Loucy (cell line): ENCODE measurements around the gene PSMA8.

ENCODE experiments used
- CTCF ChIP-seq: fragments of 200-600 bp; sonication (generic); conservative IDR thresholded peaks from 2 replicates; pipeline ENCODE4 v1.5.1; 2014; ENCODE audit warnings: mild to moderate bottlenecking, antibody characterized with exemption, low read length
- EZH2phosphoT487 ChIP-seq: fragments of 200-600 bp; IDR thresholded peaks from 2 replicates; pipeline ENCODE4 v1.6.1; 2018; ENCODE audit warnings: antibody characterized with exemption, mild to moderate bottlenecking, moderate library complexity, borderline replicate concordance

- TF ChIP-seq CTCF: peak; percentile 59
- no peak for TF ChIP-seq EZH2phosphoT487
Measured at GRCh38 chr18:26185267-26185666, 51.6 kb downstream of the PSMA8 start.
